A673 (cell line): ENCODE measurements around the gene SYNJ2. TPM values are rescaled to one million over a fixed set of nuclear protein-coding genes. Genes with fewer than 3 reads are reported as not detected.

ENCODE experiments used
- BruUV-seq: library from RNA; stranded (reverse); fragments of 400-500 nt; replicated peaks from 2 replicates; lab custom pipeline; 2021; lab: Mats Ljungman, UMichigan
- CTCF ChIA-PET: fragments of 300-600 bp; sonication (Branson Sonifier 250); formaldehyde crosslinking; loops from one replicate; lab custom pipeline; 2022; ENCODE audit warnings: antibody characterized with exemption; lab: Charles Lee
- POLR2A ChIA-PET: fragments of 300-600 bp; sonication (Branson Sonifier 250); formaldehyde crosslinking; loops from one replicate; lab custom pipeline; 2022; ENCODE audit warnings: antibody characterized with exemption; ENCODE audit not compliant: low non-redundant PET; lab: Charles Lee
- DNase-seq: peaks from one replicate; pipeline ENCODE4 v3.0.0-alpha.2; 2015; ENCODE audit warnings: low spot score
- H3K27ac ChIP-seq: fragments of 200-600 bp; sonication (generic); 2 replicates; pipeline ENCODE4 v1.5.1; 2016; ENCODE audit warnings: mixed run types, low read depth, mild to moderate bottlenecking, mixed read lengths, antibody characterized with exemption, low read length; ENCODE audit not compliant: poor library complexity, severe bottlenecking
- H3K27me3 ChIP-seq: fragments of 200-600 bp; sonication (generic); replicated peaks from 2 replicates; pipeline ENCODE4 v1.6.1; 2017; ENCODE audit warnings: mixed run types, low read depth, mild to moderate bottlenecking, mixed read lengths, antibody characterized with exemption, low read length; ENCODE audit not compliant: insufficient read depth, poor library complexity
- H3K36me3 ChIP-seq: fragments of 200-600 bp; sonication (generic); 2 replicates; pipeline ENCODE4 v1.6.1; 2016; ENCODE audit warnings: mixed run types, mild to moderate bottlenecking, mixed read lengths, antibody characterized with exemption, low read length; ENCODE audit not compliant: insufficient read depth, poor library complexity, severe bottlenecking
- H3K4me1 ChIP-seq: fragments of 200-600 bp; sonication (generic); 2 replicates; pipeline ENCODE4 v1.6.1; 2017; ENCODE audit warnings: mixed run types, mild to moderate bottlenecking, mixed read lengths, antibody characterized with exemption, low read length; ENCODE audit not compliant: insufficient read depth, poor library complexity, severe bottlenecking
- H3K4me3 ChIP-seq: fragments of 200-600 bp; sonication (generic); 2 replicates; pipeline ENCODE4 v1.5.1; 2016; ENCODE audit warnings: low read depth, mixed run types, mild to moderate bottlenecking, mixed read lengths, low read length; ENCODE audit not compliant: poor library complexity, severe bottlenecking
- H3K9me3 ChIP-seq: fragments of 200-600 bp; sonication (generic); 2 replicates; pipeline ENCODE4 v1.6.1; 2016; ENCODE audit warnings: mixed run types, low read depth, mild to moderate bottlenecking, mixed read lengths, antibody characterized with exemption, low read length; ENCODE audit not compliant: poor library complexity, severe bottlenecking
- EZH2 ChIP-seq: fragments of 200-600 bp; sonication (generic); IDR thresholded peaks from 2 replicates; pipeline ENCODE4 v1.6.1; 2017; ENCODE audit warnings: borderline replicate concordance, low read depth, mild to moderate bottlenecking, mixed read lengths, antibody characterized with exemption, low read length; ENCODE audit not compliant: poor library complexity, severe bottlenecking
- intact Hi-C: fragments of 100-400 bp; cut with micrococcal nuclease; formaldehyde crosslinking; loops from one replicate; pipeline ENCODE4 v1.10.0; 2022; ENCODE audit not compliant: unreplicated experiment
- total RNA-seq: library from RNA; stranded (reverse); gene quantifications from 2 replicates; pipeline ENCODE4 v1.2.3, GENCODE V29; 2021
- TF ChIP-seq, protein P1 (sequence below): fragments of 300-800, 200-600 bp; sonication (generic); conservative IDR thresholded peaks from 2 replicates; pipeline ENCODE4 v1.5.1; 2017; ENCODE audit warnings: low read depth, mild to moderate bottlenecking, antibody characterized with exemption, low read length, moderate library complexity, mixed read lengths

The SYNJ2 gene
- total RNA-seq, 1 experiment from 2014 or later, result 37.0 TPM

DNA sequence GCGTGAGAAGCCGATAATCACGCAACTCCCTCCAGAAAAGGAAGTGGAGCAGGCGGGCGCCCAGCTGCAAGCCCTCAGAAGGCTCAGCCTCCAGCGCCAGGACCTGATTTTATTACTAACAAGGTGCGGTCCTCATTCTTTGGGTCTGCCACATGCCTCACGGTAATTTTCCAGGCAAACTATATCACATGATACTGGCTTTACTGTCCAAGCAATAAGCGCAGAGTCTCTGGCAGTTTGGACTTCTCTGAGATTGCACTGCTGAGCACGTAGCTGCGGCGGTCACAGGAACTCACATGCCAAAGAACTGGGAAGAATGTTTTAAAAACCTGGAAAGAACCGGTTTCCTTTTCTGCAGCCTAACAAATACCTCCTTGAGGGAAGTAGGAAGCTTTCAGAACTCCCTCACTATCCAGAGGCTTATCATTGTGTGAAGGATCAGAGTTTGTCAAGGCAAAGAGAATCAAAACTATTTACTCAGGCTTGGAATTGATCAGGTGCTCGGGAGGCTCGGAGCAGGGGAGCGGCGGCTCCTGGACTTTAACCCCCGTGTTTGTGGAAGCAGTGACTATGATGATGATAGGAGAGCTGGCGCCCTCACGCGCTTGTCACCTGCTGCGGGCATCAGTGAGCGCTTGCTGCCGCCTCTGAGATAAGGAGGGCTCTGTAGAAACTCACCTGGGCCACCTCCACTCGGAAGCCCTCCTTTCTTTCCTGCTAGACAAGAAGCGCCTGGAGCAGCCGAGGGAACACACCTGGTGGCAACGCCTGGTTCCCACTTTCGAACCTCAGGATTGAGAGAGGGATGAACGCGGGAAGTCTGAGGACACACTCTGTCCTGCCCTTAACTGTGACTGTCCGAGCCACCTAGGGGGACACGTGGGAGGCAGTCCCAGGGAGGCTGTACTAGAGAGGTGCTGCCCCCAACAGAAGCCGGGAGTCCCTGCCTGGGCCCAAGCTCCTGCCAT lies 27.2 kb upstream of the SYNJ2 start:
- H3K36me3 ChIP-seq, result no peaks in the 10 kb centered on the region
- peak overlapping the region; percentile 24 for H3K4me3 ChIP-seq
- no peak for TF ChIP-seq EZH2
- TF ChIP-seq, protein P1, sequence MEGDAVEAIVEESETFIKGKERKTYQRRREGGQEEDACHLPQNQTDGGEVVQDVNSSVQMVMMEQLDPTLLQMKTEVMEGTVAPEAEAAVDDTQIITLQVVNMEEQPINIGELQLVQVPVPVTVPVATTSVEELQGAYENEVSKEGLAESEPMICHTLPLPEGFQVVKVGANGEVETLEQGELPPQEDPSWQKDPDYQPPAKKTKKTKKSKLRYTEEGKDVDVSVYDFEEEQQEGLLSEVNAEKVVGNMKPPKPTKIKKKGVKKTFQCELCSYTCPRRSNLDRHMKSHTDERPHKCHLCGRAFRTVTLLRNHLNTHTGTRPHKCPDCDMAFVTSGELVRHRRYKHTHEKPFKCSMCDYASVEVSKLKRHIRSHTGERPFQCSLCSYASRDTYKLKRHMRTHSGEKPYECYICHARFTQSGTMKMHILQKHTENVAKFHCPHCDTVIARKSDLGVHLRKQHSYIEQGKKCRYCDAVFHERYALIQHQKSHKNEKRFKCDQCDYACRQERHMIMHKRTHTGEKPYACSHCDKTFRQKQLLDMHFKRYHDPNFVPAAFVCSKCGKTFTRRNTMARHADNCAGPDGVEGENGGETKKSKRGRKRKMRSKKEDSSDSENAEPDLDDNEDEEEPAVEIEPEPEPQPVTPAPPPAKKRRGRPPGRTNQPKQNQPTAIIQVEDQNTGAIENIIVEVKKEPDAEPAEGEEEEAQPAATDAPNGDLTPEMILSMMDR, result no peak
- intact Hi-C loops, result no loop called here
- no peaks in the 10 kb centered on the region for H3K27me3 ChIP-seq
- no peak overlapping the region for H3K27ac ChIP-seq
- POLR2A ChIA-PET, result no interaction called here
- H3K4me1 ChIP-seq, result no peaks in the 10 kb centered on the region
- H3K9me3 ChIP-seq, result peaks cover 16% of the 10 kb centered on the region
- CTCF ChIA-PET, result no interaction called here
- no TSS peak for BruUV-seq
- DNase-seq, result peak; percentile 18

DNA sequence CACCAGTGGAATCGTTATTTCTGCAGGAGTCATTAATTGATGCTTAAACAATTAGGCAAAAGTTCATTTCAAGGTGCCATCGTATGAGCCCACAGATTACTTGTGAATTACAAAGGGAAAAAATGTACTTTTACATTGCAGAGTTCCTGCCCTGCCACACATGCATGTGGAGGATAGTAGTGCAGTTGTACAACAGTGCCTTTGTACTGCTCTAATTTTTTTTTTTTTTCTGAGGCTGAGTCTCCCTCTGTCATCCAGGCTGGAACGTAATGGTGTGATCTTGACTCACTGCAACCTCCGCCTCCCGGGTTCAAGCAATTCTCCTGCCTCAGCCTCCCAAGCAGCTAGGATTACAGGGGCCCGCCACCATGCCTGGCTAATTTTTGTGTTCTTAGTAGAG lies 26.0 kb upstream of the SYNJ2 start:
- Histone ChIP-seq H3K27ac (no peak overlapping the region), H3K4me3 (no peak overlapping the region), H3K36me3 (no peaks in the 10 kb centered on the region), H3K27me3 (no peaks in the 10 kb centered on the region), H3K4me1 (no peaks in the 10 kb centered on the region), H3K9me3 (peaks cover 8% of the 10 kb centered on the region)
- intact Hi-C loops, result no loop called here
- CTCF ChIA-PET, result no interaction called here
- no peak for DNase-seq
- no TSS peak for BruUV-seq
- POLR2A ChIA-PET, result no interaction called here
- no peak for TF ChIP-seq EZH2
- TF ChIP-seq, protein P1, result no peak

DNA sequence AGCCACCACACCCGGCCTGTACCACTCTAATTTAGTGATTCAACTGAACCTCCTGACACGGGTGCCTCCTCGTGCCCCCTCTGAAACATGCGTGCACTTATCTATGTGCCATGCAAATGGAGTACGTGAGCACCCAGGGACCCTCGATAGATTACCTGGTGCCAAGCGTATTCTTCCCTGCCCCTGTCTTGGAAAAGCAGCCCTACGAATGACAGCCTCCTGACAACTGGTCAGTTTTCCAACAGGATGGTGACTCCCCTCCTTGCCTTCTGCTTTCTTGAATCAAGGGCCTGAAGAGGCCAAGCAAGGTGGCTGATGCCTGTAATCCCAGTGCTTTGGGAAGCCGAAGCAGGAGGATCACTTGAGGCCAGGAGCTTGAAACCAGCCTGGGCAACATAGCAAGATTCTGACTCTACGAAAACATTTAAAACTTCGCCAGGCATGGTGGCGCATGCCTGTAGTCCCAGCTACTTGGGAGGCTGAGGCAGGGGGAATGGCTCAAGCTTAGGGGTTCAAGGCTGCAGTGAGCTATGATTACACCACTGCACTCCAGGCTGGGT lies 25.4 kb upstream of the SYNJ2 start:
- Histone ChIP-seq H3K27ac (no peak overlapping the region), H3K36me3 (no peaks in the 10 kb centered on the region), H3K9me3 (peaks cover 8% of the 10 kb centered on the region), H3K4me3 (no peak overlapping the region), H3K27me3 (no peaks in the 10 kb centered on the region), H3K4me1 (no peaks in the 10 kb centered on the region)
- ChIA-PET CTCF (no interaction called here), POLR2A (no interaction called here)
- no peak for DNase-seq
- no peak for TF ChIP-seq EZH2
- TF ChIP-seq, protein P1, result no peak
- intact Hi-C loops, result no loop called here
- BruUV-seq, result no TSS peak
